ENCODE measurements around the gene ACTBL2.

ACTBL2 gene

DNA sequence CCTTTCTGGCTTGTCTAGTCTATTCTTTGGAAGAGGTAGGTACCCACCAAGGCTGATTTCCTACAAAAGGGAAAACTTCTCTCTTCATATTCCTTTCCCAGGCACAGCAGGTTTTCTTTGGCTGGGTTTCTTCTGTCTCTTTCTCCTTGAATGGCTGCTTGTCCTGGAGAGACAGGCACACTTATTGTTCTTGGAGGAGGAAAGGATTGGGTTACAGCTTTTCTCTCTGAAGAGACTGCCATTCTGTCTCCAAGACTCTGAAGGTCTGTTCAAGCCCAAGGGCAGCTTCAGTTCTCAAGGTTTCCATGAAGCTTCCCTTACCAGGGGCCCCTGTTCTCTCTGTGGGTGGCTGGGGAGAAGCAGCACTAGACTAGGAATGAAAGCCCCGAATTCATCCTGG is 33.9 kb downstream of the ACTBL2 start:
- DNase-seq (ENCODE audit: low read depth, low spot score) = no peak

DNA sequence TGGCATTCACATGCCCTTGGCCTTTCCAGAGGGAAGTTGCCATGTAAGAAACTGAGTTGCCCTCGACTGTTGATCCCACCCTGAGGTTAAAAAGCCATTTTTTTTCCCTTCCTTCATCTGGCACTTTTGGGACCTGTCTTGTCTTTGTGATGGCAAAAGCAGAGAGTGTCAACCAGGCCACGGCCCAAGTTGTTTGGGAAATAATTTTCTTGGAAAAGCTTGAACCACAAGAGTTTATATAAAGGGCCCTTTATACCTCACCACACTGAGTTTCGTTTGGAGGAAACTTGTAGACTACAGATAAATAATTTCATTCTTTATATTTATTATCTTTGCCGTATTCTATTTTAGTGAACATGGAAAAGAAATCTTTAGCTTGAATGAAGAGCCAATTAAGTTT is 34.3 kb downstream of the ACTBL2 start:
- no peak for DNase-seq (ENCODE audit: low read depth, low spot score)

DNA sequence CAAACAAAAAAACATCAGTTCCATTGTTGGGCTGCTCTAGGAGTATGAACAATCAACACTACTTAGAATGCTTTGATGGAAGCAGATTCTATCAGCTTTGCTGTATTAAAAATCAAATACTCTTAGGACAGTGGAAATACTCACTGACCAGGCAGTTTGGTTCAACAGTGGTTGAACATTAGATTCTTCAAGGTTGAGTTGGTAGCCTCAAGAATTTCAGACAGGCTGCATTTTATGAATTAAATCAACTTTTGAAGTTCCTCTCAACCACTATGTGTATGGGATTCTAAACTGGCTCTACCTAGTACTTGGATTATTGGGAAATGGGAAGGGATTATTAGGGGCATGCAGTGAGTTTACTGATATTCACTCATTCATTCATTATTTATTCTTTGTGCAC is 35.0 kb downstream of the ACTBL2 start:
- no peak for DNase-seq (ENCODE audit: low read depth, low spot score)

DNA sequence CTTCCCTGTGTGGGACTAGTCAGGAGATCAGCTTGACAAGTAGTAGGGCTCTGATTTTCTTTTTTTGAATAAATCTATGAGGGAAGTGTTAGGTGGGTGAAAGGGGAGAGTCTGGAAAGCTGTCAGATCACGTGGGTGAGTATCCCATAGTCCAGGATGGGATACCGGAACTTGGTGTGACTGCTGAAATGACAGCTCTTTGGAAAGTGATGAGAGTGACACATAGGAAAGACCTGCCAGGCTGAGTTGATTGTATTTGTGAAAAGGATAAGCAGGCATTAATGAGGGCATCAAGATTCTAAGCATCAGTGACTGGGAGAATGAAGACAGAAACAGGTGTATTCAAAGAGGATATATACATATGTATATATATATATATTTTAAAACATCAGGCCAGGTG is 35.6 kb downstream of the ACTBL2 start:
- no peak for DNase-seq (ENCODE audit: low read depth, low spot score)

DNA sequence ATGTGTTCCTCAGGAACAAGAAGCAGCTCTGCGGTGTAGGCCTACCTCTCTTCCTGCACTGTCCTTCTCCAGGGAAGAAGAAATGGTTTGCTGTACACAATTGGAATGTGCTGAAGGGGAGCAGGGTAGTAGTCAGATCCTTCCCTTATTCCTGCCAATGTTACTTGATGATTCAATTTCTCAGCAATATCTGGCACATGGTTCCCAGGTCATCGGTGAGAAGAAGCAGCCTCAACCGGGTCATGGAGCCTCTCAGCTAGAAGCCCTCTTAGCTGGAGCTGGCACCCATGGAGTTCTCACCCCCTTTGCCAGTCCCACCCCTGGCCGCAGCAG is 36.9 kb downstream of the ACTBL2 start:
- DNase-seq (ENCODE audit: low read depth, low spot score) = no peak

DNA sequence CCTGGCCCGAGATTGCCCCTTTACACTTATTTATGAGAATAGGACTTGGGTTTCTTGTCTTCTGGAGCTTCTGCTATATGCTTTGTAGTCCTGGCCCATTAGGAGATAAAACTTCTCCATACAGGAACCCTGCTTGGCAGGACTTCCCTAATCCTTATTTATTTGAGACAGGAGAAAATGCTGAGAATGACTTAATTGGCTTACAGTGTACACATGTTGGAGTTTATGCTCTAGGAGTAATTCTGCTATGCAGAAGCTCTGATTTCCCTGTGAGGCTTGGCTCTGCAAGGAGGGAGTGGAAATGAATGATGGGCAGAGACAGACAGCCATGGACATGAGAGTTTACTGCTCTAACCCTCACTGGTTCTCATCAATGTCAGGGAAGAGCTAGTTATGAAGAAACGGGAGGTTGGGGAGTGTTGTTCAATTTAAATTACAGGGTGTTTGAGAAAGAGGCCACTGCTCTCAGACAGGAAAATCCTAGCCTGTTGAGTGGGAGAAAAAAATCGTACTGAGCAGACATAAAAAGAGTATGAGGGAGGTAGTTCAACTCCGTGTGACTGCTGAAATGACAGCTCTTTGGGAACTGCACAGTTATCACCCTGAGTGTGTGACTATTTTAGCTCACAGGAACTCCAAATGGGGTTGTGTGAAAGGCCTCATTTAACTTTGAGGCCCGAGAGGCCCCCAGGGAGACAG is 37.5 kb downstream of the ACTBL2 start:
- no peak for DNase-seq (ENCODE audit: low read depth, low spot score)

DNA sequence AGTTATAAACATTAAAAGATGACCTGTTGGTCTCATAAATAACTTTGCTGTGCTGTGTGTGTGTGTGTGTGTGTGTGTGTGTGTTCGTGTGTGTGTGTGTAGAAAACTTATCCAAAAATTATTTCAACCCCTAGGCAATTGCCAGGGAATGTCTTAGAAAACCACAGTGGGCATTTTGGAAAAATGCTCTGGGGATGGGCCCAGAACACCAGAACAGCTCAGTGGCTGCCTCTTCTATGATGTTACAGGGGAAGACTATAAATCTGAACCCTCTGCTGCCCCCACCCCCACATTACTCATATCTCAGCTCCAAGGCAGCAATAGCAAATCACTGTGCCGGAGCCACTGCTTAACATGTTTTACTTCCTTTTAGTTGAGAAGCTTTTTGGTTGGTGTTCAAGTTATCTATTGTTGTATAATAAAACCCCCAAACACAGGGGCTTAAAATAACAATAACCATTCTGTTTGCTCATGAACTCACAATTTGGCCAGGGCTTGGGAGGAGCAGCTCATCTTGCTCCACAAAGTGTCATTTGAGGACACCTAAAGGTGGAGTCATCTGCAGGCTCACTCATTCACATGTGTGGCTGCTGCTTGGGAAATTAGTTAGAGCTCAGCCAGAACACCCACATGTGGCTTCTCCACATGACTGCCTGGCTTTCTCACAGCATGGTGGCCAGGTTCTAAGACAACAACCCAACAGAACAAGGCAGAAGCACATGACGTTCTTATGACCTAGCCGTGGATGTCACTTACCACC is 40.4 kb downstream of the ACTBL2 start:
- DNase-seq (ENCODE audit: low read depth, low spot score) = peak; percentile 76

DNA sequence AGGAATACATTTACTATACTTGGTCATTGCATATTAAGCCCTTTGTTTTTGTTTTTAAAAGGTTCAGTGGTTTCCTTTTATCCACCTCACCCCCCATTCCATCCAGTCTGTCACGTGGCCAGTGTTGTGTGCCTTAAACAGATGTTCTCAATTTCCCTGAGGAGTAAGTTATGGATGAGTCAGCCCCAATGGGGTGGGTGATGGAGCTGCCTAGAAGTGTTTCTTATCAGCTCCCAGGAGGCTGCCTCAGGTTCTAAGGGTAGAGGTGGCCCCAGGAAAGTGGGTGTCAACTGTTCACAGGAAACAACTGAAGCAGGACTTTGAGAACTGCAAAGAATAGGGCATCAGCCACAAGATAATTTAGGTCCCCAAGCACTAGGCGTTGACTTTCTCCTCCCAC is 41.1 kb downstream of the ACTBL2 start:
- DNase-seq (ENCODE audit: low read depth, low spot score) = peak; percentile 94

DNA sequence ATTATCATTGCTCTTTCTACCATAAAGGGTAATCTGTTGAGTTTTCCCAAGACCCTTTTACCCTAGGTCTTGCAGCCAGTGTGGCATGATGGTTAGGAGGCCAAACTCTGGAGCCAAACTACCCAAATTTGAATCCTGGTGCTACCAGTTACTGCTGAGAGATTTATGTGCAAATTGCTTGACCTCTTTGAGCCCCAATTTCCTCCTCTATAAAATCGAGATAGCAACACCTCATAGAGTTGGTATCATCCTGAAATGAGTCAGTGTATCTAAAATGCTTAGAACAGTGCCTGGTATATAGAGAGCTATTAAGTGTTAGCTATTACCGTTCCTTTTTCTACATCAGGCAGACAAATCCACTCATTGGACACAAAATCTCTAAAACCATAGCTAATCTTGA is 43.0 kb downstream of the ACTBL2 start:
- no peak for DNase-seq (ENCODE audit: low read depth, low spot score)

DNA sequence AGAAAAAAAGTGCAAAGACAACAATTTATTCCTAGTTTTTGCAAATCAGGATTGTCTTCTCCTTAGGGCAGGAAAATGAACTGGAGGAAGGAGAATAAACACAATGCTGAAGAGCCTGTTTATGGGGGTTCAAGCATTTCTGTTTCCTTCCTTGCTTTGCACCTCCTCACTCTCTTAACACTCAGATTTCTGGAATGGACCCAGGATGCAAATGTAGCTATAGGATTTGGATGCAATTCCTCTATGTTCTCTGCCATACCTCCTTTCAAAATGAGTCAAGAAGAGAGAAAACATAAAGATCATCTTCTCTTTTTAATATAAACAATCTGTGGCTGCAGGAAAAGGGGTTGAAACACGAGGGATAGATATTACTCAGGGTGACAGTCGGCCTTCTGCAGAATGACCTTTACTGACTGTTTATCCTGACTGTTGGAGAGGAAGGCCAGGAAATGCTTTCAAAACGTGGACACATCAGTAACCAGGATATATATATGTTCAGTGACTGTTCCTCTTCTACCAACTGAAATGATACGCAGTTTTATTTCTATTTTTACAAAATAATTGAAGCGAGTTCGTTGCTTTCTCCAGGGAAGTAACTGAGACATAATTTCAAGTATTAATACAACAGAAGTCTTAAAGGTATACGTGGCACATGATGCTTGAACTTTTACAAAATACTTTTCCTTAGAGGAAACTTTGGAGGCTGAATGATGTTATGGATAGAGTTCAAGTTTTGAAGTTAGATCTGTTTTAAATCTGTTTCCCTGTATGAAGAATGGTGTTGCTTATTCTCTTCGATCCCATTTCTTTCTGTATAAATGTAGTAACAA is 44.4 kb downstream of the ACTBL2 start:
- DNase-seq (ENCODE audit: low read depth, low spot score) = no peak

DNA sequence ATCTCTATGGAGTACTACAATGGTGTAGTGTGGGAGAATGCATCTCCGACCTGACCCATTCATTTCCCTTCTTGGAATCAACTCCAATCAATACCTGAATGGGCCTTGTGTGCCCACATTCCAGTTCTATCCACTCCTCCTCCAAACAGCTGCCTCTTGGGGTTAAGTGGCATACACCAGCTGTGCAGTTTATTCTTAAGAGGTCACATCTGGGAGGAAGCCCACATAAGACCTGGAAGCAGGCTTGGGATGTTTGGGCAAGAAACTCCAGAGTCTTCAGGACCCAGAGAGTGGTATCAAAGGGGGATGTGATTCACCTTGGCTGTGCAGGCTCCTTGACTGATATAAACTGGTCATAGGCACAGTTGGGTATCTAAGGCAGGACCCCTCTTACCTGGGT is 46.0 kb downstream of the ACTBL2 start:
- DNase-seq (ENCODE audit: low read depth, low spot score) = no peak

DNA sequence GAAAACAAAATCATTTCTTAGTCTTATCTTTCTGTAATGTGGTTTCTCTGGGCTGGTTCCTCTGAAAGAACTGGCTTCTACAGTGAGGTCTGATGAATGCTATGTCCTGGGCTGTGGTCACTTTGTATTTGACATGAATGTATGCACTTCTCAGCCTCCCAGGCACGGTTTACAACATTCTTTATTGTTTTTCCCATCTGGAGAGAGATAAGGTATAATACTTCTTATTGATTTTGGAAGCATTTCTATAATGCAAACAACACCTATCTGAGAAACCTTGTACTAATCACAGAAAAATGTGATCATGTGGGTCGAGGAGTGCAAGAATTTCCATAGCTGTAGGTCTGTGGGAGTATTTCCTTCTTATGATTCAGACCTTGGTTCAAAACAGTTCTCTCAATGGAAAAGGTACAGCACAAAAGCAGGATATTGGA is 46.9 kb downstream of the ACTBL2 start:
- no peak for DNase-seq (ENCODE audit: low read depth, low spot score)

DNA sequence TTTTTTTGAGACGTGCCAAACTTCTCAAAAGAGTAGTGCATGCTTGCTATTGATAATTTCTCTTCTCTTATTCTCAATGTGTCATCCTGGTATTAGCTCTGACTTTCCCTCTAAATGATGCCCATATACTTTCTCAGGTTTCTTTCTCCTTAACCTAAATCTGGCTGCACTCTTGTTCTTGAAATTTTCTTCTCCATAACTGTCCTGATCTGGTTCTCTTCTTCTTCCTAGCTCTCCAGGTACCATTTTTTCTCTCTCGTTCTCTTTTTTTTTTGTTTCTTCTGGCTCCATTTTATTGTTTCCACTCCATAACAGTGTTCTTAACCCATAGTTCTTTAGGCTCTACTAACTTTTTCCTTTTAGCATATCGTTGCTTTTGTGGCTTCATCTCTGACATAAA is 47.9 kb downstream of the ACTBL2 start:
- no peak for DNase-seq (ENCODE audit: low read depth, low spot score)

DNA sequence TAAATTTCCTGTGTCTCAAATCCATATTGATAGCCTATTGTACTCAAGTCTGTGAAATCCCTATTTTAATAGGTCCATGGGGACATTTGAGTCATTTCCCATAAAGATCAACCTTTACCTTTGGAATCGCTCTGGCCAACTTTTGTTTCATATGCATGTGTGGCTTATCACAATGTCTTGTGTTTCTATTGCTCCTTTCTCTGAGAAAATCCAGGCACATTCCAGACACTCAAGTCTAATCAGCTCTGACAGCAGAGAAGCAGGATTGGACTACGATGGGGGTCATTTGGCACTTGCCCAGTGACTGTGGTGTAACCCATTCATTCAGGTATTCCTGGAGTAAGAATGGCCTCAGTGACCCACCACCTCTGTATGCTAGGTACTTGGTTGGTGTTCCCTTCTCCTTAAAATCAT is 48.4 kb downstream of the ACTBL2 start:
- no peak for DNase-seq (ENCODE audit: low read depth, low spot score)

DNA sequence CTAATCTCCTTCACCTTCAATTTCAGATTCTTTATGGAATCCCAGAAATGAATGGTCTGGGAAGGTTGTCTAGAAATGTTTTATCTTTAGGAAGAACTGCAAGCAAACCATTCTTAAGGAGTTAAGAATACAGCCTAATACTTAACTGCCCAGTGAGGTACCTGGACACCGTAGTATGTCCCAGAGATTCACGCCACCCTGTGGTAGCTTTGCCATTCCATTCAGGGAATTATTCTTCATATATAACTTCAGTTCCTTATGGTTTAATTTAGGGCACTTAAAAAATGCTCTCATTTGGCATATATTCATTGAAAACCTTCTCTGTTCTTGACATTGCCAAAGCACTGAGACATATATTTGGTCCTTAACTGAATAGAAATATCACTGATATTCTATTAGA is 49.7 kb downstream of the ACTBL2 start:
- no peak for DNase-seq (ENCODE audit: low read depth, low spot score)

DNA sequence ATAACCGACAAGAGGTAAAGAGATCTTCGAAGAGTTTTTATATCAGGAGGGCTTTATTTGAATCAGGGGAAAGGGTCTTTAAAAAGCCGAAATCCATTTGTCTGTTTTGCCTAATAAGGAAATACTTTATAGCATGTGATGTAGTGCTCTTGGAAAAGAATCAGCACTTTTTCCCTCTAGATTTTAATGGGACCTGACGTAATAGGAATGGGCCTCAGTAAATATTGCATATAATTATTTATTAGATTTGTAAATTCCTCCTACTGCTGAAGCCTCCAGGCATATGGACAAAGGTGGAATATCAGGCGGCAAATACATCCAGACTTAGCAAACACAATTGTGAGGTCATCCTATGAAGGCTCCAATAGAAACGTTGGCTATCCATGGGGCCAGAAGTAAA is 50.9 kb downstream of the ACTBL2 start:
- no peak for DNase-seq (ENCODE audit: low read depth, low spot score)

Data from smooth muscle cell of the brain vasculature (primary cell).